WTC11 (cell line): ENCODE measurements around the gene FREM2. TPM values are rescaled to one million over a fixed set of nuclear protein-coding genes. Genes with fewer than 3 reads are reported as not detected.

Experiments used
- ATAC-seq: fragments of 200-7000 bp; cut with Tn5 transposase; 2 replicates; pipeline ENCODE4 v1.10.0; 2021; ENCODE audit warnings: mild to moderate bottlenecking, moderate library complexity
- CTCF ChIA-PET: fragments of 300-600 bp; sonication (Branson Sonifier 250); formaldehyde crosslinking; loops from one replicate; lab custom pipeline; 2021; ENCODE audit warnings: antibody characterized with exemption; lab: Charles Lee
- POLR2A ChIA-PET: fragments of 350-600 bp; sonication (Branson Sonifier 250); formaldehyde crosslinking; loops from one replicate; lab custom pipeline; 2021; ENCODE audit warnings: antibody characterized with exemption; lab: Charles Lee
- DNase-seq: peaks from one replicate; pipeline ENCODE4 v3.0.0; 2021; ENCODE audit warnings: low spot score
- H3K27ac Mint-ChIP-seq: 2 replicates; pipeline ENCODE4 v1.8.0; 2021; ENCODE audit warnings: mixed read lengths
- H3K27me3 Mint-ChIP-seq: 2 replicates; pipeline ENCODE4 v1.8.0; 2021; ENCODE audit warnings: low read depth, mild to moderate bottlenecking, moderate library complexity, mixed read lengths
- H3K36me3 Mint-ChIP-seq: 2 replicates; pipeline ENCODE4 v1.8.0; 2021; ENCODE audit warnings: mixed read lengths
- H3K4me1 Mint-ChIP-seq: 2 replicates; pipeline ENCODE4 v1.8.0; 2022; ENCODE audit warnings: mixed read lengths
- H3K4me3 Mint-ChIP-seq: 2 replicates; pipeline ENCODE4 v1.8.0; 2021; ENCODE audit warnings: mild to moderate bottlenecking, moderate library complexity, mixed read lengths
- H3K9me3 Mint-ChIP-seq: 2 replicates; pipeline ENCODE4 v1.8.0; 2021; ENCODE audit warnings: mixed read lengths
- E2F1 ChIP-seq: sonication (generic); formaldehyde crosslinking; IDR thresholded peaks from 2 replicates; pipeline ENCODE4 v1.8.0; 2022; ENCODE audit warnings: mild to moderate bottlenecking, missing genetic modification reagents
- E2F4 ChIP-seq: sonication (generic); formaldehyde crosslinking; IDR thresholded peaks from 2 replicates; pipeline ENCODE4 v1.8.1; 2022; ENCODE audit warnings: low read depth, mild to moderate bottlenecking, moderate library complexity, missing genetic modification reagents, borderline replicate concordance
- EMX1 ChIP-seq: fragments of 250-450 bp; sonication (Bioruptor Pico); IDR thresholded peaks from 2 replicates; pipeline ENCODE4 v1.8.0; 2021; ENCODE audit warnings: mild to moderate bottlenecking
- JAZF1 ChIP-seq: fragments of 250-450 bp; sonication (Bioruptor Pico); IDR thresholded peaks from 2 replicates; pipeline ENCODE4 v1.9.0; 2021; ENCODE audit warnings: moderate library complexity, mild to moderate bottlenecking, inconsistent platforms
- JUN ChIP-seq: sonication (generic); formaldehyde crosslinking; IDR thresholded peaks from 2 replicates; pipeline ENCODE4 v1.8.0; 2023; ENCODE audit warnings: mild to moderate bottlenecking, missing genetic modification reagents
- NR2C2 ChIP-seq: sonication (generic); formaldehyde crosslinking; IDR thresholded peaks from 2 replicates; pipeline ENCODE4 v1.8.0; 2022; ENCODE audit warnings: mild to moderate bottlenecking, missing genetic modification reagents
- PREB ChIP-seq: sonication (generic); formaldehyde crosslinking; IDR thresholded peaks from 2 replicates; pipeline ENCODE4 v1.8.1; 2022; ENCODE audit warnings: mild to moderate bottlenecking, missing genetic modification reagents, moderate library complexity, borderline replicate concordance
- RELA ChIP-seq: sonication (generic); formaldehyde crosslinking; IDR thresholded peaks from 2 replicates; pipeline ENCODE4 v1.8.1; 2022; ENCODE audit warnings: missing genetic modification reagents, mild to moderate bottlenecking, borderline replicate concordance
- SOX15 ChIP-seq: fragments of 250-450 bp; sonication (Bioruptor Pico); IDR thresholded peaks from 2 replicates; pipeline ENCODE4 v1.9.0; 2021; ENCODE audit warnings: mild to moderate bottlenecking
- TP53 ChIP-seq: sonication (generic); formaldehyde crosslinking; IDR thresholded peaks from 2 replicates; pipeline ENCODE4 v1.8.1; 2023; ENCODE audit warnings: mild to moderate bottlenecking, missing genetic modification reagents
- ZBTB21 ChIP-seq: sonication (generic); formaldehyde crosslinking; IDR thresholded peaks from 2 replicates; pipeline ENCODE4 v1.8.1; 2023; ENCODE audit warnings: mild to moderate bottlenecking, missing genetic modification reagents, borderline replicate concordance
- ZNF232 ChIP-seq: sonication (generic); formaldehyde crosslinking; IDR thresholded peaks from 2 replicates; pipeline ENCODE4 v1.8.0; 2022; ENCODE audit warnings: mild to moderate bottlenecking, missing genetic modification reagents
- ZNF512 ChIP-seq: sonication (generic); formaldehyde crosslinking; IDR thresholded peaks from 2 replicates; pipeline ENCODE4 v1.8.1; 2022; ENCODE audit warnings: missing genetic modification reagents, borderline replicate concordance
- ZNF671 ChIP-seq: fragments of 250-450 bp; sonication (Bioruptor Pico); IDR thresholded peaks from 2 replicates; pipeline ENCODE4 v1.8.0; 2021; ENCODE audit warnings: mild to moderate bottlenecking
- total RNA-seq: library from RNA; stranded (reverse); gene quantifications from 3 replicates; pipeline ENCODE4 v1.2.3, GENCODE V29; 2021
- TF ChIP-seq, protein P1 (sequence below): fragments of 250-450 bp; sonication (Bioruptor Pico); IDR thresholded peaks from 2 replicates; pipeline ENCODE4 v1.9.0; 2021; ENCODE audit warnings: mild to moderate bottlenecking
- TF ChIP-seq, protein P2 (sequence below): sonication (generic); formaldehyde crosslinking; IDR thresholded peaks from 2 replicates; pipeline ENCODE4 v1.8.0; 2022; ENCODE audit warnings: missing genetic modification reagents
- TF ChIP-seq, protein P3 (sequence below): fragments of 250-450 bp; sonication (Bioruptor Pico); IDR thresholded peaks from 2 replicates; pipeline ENCODE4 v1.9.0; 2021; ENCODE audit warnings: mild to moderate bottlenecking, borderline replicate concordance
- TF ChIP-seq, protein P4 (sequence below): sonication (generic); formaldehyde crosslinking; IDR thresholded peaks from 2 replicates; pipeline ENCODE4 v1.8.0; 2022; ENCODE audit warnings: mild to moderate bottlenecking, missing genetic modification reagents

FREM2 gene
- total RNA-seq, 1 experiment from 2014 or later, result 23.7 TPM

DNA sequence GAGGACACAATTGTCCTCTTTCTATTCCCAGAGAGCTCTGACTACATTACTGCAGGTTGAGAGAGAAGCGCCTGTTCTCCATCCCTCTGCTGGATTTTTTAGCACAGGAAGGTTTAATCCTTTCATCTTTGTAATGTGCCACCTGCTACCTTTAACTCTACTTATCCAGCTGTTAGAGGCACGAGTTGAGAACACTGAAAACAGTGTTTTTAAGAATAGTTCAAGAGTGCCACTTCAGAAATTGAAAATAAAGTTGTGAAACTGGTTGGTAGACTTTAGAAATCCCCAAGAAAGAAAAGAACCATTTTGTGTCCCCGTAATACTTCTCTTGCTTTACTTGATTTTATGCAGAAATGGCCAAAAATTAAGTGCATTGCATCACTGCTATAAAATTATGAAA lies 20.6 kb downstream of the FREM2 start:
- ChIA-PET CTCF (interaction anchor here (0.6 kb wide), 1 partner anchor 297 kb away, joined by 3 read pairs; no protein-coding TSS in a partner anchor), POLR2A (no interaction called here)
- Mint-ChIP-seq H3K27ac (no peak overlapping the region), H3K27me3 (no peaks in the 10 kb centered on the region), H3K36me3 (no peaks in the 10 kb centered on the region), H3K4me3 (no peak overlapping the region), H3K4me1 (peaks cover 3% of the 10 kb centered on the region), H3K9me3 (no peaks in the 10 kb centered on the region)
- no peak for TF ChIP-seq ZBTB21 (CRISPR knock-in tag)
- TF ChIP-seq ZNF671, result no peak
- no peak for TF ChIP-seq EMX1 (CRISPR knock-in tag)
- no peak for TF ChIP-seq SOX15 (CRISPR knock-in tag)
- TF ChIP-seq TP53 (CRISPR knock-in tag), result no peak
- TF ChIP-seq PREB (CRISPR knock-in tag), result no peak
- no peak for TF ChIP-seq JUN (CRISPR knock-in tag)
- TF ChIP-seq, protein P1, sequence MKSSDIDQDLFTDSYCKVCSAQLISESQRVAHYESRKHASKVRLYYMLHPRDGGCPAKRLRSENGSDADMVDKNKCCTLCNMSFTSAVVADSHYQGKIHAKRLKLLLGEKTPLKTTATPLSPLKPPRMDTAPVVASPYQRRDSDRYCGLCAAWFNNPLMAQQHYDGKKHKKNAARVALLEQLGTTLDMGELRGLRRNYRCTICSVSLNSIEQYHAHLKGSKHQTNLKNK (CRISPR knock-in tag), result no peak
- no peak for TF ChIP-seq E2F4 (CRISPR knock-in tag)
- TF ChIP-seq JAZF1, result no peak
- DNase-seq, result no peak
- ATAC-seq, result no peak

- H3K4me3 Mint-ChIP-seq, result no peak overlapping the region
- H3K36me3 Mint-ChIP-seq, result peaks cover 2% of the 10 kb centered on the region; the same call in 1 of the 2 replicates
- POLR2A ChIA-PET, result interaction anchor here (1.4 kb wide), 1 partner anchor 26 kb away, joined by 4 read pairs; the partner anchor contains the start of gene FREM2
- H3K9me3 Mint-ChIP-seq, result no peaks in the 10 kb centered on the region
- H3K27me3 Mint-ChIP-seq, result no peaks in the 10 kb centered on the region
- TF ChIP-seq, protein P2, sequence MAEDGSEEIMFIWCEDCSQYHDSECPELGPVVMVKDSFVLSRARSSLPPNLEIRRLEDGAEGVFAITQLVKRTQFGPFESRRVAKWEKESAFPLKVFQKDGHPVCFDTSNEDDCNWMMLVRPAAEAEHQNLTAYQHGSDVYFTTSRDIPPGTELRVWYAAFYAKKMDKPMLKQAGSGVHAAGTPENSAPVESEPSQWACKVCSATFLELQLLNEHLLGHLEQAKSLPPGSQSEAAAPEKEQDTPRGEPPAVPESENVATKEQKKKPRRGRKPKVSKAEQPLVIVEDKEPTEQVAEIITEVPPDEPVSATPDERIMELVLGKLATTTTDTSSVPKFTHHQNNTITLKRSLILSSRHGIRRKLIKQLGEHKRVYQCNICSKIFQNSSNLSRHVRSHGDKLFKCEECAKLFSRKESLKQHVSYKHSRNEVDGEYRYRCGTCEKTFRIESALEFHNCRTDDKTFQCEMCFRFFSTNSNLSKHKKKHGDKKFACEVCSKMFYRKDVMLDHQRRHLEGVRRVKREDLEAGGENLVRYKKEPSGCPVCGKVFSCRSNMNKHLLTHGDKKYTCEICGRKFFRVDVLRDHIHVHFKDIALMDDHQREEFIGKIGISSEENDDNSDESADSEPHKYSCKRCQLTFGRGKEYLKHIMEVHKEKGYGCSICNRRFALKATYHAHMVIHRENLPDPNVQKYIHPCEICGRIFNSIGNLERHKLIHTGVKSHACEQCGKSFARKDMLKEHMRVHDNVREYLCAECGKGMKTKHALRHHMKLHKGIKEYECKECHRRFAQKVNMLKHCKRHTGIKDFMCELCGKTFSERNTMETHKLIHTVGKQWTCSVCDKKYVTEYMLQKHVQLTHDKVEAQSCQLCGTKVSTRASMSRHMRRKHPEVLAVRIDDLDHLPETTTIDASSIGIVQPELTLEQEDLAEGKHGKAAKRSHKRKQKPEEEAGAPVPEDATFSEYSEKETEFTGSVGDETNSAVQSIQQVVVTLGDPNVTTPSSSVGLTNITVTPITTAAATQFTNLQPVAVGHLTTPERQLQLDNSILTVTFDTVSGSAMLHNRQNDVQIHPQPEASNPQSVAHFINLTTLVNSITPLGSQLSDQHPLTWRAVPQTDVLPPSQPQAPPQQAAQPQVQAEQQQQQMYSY (CRISPR knock-in tag), result no peak
- no peak for TF ChIP-seq ZNF232
- TF ChIP-seq E2F1 (CRISPR knock-in tag), result no peak
- TF ChIP-seq NR2C2 (CRISPR knock-in tag), result no peak
- no peak for TF ChIP-seq E2F4 (CRISPR knock-in tag)
- TF ChIP-seq ZNF512 (CRISPR knock-in tag), result no peak
- TF ChIP-seq, protein P3, sequence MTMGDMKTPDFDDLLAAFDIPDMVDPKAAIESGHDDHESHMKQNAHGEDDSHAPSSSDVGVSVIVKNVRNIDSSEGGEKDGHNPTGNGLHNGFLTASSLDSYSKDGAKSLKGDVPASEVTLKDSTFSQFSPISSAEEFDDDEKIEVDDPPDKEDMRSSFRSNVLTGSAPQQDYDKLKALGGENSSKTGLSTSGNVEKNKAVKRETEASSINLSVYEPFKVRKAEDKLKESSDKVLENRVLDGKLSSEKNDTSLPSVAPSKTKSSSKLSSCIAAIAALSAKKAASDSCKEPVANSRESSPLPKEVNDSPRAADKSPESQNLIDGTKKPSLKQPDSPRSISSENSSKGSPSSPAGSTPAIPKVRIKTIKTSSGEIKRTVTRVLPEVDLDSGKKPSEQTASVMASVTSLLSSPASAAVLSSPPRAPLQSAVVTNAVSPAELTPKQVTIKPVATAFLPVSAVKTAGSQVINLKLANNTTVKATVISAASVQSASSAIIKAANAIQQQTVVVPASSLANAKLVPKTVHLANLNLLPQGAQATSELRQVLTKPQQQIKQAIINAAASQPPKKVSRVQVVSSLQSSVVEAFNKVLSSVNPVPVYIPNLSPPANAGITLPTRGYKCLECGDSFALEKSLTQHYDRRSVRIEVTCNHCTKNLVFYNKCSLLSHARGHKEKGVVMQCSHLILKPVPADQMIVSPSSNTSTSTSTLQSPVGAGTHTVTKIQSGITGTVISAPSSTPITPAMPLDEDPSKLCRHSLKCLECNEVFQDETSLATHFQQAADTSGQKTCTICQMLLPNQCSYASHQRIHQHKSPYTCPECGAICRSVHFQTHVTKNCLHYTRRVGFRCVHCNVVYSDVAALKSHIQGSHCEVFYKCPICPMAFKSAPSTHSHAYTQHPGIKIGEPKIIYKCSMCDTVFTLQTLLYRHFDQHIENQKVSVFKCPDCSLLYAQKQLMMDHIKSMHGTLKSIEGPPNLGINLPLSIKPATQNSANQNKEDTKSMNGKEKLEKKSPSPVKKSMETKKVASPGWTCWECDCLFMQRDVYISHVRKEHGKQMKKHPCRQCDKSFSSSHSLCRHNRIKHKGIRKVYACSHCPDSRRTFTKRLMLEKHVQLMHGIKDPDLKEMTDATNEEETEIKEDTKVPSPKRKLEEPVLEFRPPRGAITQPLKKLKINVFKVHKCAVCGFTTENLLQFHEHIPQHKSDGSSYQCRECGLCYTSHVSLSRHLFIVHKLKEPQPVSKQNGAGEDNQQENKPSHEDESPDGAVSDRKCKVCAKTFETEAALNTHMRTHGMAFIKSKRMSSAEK (CRISPR knock-in tag), result no peak
- TF ChIP-seq RELA, result no peak
- TF ChIP-seq, protein P4, sequence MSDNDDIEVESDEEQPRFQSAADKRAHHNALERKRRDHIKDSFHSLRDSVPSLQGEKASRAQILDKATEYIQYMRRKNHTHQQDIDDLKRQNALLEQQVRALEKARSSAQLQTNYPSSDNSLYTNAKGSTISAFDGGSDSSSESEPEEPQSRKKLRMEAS (CRISPR knock-in tag), result no peak
- TF ChIP-seq, all 79 proteins: peak for 0
- Mint-ChIP-seq H3K4me1 (peaks cover 11% of the 10 kb centered on the region), H3K27ac (peak overlapping the region; percentile 57; the same call in 1 of the 2 replicates)
- DNase-seq (no peak), ATAC-seq (no peak)
- CTCF ChIA-PET, result no interaction called here
Observed at GRCh38 chr13:38713046-38713445, 26.2 kb downstream of the FREM2 start.
